Measurements from ENCODE around the gene FGD2. TPM values are rescaled to one million over a fixed set of nuclear protein-coding genes. Genes with fewer than 3 reads are reported as not detected.
"Not testable (repeated sequence)": the region's sequence is repeated elsewhere in the genome, so short reads cannot be mapped to it uniquely, and the experiment has no call there.

Gene FGD2
- total RNA-seq, 1 donor from 2014 or later: 0.58 TPM

DNA sequence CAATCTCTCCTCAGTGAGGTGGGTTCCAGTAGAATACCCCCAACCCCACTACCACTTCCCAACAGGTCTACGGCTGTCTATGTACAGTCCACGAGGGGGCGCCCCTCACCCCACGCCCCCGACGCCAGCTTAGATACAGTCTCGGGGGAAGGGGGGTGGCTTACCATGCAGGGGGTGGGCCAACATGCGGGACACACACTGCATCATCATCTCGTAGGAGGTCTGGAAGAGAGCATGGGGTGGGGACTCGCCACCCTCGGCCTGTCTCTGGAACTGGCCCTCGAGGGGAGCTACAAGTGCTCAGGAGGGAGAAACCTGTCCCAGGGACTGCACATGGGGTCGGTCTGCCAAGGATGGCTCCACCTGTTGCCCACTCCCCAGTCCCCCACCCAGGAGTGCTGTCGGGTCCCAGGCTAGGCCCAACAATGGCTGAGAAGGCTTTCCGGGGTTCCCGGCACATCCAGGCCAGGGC is 27.9 kb upstream of the FGD2 start:
- peaks cover 61% of the 10 kb centered on the region for H3K36me3 Mint-ChIP-seq (ENCODE audit: low read depth)
- H3K9me3 Mint-ChIP-seq: no peaks in the 10 kb centered on the region
- peaks cover 25% of the 10 kb centered on the region for H3K4me1 Mint-ChIP-seq
- intact Hi-C loops (cut with micrococcal nuclease): no loop called here
- no peak for DNase-seq
- no peak overlapping the region for H3K27ac Mint-ChIP-seq
- H3K27me3 Mint-ChIP-seq: no peaks in the 10 kb centered on the region
- no peak overlapping the region for H3K4me3 Mint-ChIP-seq

DNA sequence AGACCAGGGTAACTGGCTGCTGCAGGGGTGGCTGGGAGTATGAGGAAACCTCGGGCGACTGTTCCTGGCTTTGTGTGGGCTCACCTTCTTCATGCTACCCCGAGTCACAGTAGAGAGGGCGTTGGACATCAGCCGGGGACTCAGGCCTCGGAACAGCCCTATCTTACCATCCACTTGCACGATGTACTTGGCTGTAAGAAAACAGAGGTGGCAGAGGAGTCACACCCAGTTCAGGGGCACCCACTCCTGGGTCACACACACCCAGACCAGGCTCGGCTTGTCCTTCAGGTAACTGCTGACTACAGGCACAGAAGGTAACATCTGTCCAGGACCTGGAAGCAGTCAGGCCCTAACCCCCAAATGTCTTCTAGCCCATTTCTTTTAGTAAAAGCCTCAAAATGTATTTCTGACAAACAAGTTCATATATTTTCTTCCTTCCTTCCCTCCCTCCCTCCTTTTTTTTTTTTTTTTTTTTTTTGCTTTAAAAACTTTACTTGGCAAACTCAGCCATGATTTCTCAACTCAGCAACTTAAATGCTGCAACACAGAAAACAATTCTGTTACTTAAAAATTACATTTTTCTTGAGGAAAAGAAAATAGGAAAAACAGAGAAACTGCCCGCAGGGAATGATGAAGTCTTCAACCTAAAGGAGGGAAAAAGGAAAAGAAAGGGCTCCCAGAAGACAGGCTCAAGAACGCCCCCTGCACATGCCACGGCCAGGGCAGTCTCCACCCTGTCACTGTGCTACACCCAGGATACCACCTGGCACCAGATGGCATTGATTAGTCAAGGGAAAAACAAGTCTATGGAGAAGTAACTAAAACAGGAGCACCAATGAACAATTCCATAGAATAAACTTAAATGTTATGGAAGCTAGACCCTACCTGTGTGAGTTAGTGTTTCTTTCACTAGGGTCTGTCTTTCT is 26.8 kb upstream of the FGD2 start:
- Mint-ChIP-seq H3K27me3 (no peaks in the 10 kb centered on the region), H3K9me3 (no peaks in the 10 kb centered on the region), H3K4me3 (no peak overlapping the region), H3K4me1 (peaks cover 28% of the 10 kb centered on the region), H3K27ac (no peak overlapping the region), H3K36me3 (ENCODE audit: low read depth) (peaks cover 51% of the 10 kb centered on the region)
- DNase-seq: no peak
- intact Hi-C loops (cut with micrococcal nuclease): no loop called here

DNA sequence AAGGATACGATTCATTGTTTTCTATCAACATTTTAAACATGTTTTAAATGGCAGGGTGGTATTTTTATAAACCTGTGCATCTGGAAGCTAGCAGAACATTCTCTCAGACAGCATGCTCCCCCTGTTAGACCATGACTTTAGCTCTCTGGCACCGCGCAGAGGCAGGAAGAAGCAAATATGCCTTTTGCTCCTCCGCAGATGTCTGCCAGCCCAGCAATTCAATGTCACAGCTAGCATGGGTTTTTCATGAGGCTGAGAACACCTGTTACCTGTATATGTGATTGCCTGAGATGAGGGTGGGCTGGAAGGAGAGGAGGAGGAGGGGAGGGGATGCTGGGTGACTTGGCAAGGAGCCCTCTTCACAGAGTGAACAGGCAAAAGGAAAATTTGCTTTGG is 26.1 kb upstream of the FGD2 start:
- intact Hi-C loops (cut with micrococcal nuclease): no loop called here
- no peak overlapping the region for H3K27ac Mint-ChIP-seq
- H3K36me3 Mint-ChIP-seq (ENCODE audit: low read depth): peaks cover 48% of the 10 kb centered on the region
- H3K4me1 Mint-ChIP-seq: peaks cover 28% of the 10 kb centered on the region
- no peaks in the 10 kb centered on the region for H3K9me3 Mint-ChIP-seq
- DNase-seq: peak; percentile 81
- H3K27me3 Mint-ChIP-seq: no peaks in the 10 kb centered on the region
- H3K4me3 Mint-ChIP-seq: no peak overlapping the region

DNA sequence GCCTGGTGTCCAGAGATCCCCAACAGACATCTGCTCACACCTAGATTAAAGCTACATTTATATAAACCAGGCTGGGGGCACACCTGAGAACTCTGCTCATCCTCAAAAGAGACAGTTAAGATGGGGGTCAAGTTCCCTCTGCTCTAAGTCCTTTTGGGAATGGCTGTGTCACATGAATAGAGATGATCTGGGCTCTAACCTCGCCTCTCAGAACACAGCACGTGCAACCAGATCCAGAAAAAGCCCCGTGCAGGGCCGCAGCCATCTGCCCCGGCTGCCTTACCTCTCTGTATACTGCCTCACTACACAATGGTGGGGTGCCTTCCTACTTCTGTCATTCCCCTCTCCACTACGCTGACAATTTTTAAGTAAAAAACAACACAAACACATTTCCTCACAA is 25.3 kb upstream of the FGD2 start:
- no peak for DNase-seq
- Mint-ChIP-seq H3K4me1 (peaks cover 28% of the 10 kb centered on the region), H3K36me3 (ENCODE audit: low read depth) (peaks cover 45% of the 10 kb centered on the region), H3K27ac (peak overlapping the region; percentile 30), H3K9me3 (no peaks in the 10 kb centered on the region), H3K4me3 (no peak overlapping the region), H3K27me3 (no peaks in the 10 kb centered on the region)
- intact Hi-C loops (cut with micrococcal nuclease): no loop called here

DNA sequence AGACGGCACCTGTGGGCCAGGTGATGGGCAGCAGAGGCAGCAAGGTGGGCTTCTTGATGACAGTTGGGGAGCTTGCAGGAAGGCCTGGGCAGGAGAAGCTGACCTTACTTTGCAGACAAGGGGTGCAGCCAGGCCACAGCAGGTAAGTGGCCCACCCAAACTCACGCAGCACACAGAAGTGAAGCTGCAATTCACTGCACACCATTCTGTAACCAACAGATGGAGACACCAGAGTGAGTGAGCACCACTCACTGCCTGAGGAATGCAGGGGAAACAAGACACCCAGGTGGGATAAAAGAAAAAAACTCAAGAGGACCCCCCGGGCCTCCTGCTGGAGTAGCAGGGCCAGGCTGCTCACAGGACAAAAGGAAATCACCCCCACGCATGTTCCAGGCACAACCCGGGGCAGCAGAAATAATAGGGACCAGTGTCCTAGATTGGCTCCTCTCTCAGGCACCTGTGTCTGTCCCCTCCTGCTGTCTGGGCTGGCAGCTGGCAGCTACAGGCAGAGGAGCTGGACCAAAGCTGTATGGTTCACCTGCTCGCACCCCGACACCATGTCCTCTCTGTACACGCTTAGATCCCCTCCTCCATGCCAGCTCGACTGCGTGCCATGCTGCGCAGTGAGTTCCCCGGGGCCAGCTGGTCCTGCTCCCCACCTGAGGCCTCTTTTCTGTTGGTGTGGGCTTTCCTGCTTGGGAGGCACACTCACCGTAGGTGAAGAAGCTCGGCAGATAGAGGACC is 24.4 kb upstream of the FGD2 start:
- Mint-ChIP-seq H3K4me3 (no peak overlapping the region), H3K9me3 (no peaks in the 10 kb centered on the region), H3K27ac (peak overlapping the region; percentile 30), H3K27me3 (no peaks in the 10 kb centered on the region), H3K36me3 (ENCODE audit: low read depth) (peaks cover 37% of the 10 kb centered on the region), H3K4me1 (peaks cover 28% of the 10 kb centered on the region)
- intact Hi-C loops (cut with micrococcal nuclease): no loop called here
- no peak for DNase-seq

DNA sequence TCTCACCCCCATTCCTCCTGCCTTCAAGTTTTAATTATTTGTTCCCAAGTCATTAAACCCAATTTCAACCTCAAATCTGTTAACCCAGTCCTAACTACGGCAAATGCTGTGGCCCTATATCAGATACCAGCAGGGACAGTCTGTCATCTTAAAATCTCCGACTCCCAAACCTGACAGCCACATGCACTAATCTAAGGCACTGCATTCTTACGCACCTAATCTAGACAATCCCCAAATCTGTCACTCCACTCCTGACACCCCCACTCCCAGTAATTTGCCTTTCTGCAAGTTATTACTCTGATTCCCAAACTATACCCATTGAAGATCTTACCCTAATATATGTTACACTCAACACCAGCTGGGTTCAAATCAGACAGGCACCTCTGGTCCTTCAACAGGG is 21.9 kb upstream of the FGD2 start:
- no peak for DNase-seq
- Mint-ChIP-seq H3K27ac (no peak overlapping the region), H3K27me3 (peaks cover 2% of the 10 kb centered on the region), H3K36me3 (ENCODE audit: low read depth) (peaks cover 21% of the 10 kb centered on the region), H3K4me3 (no peak overlapping the region), H3K4me1 (peaks cover 37% of the 10 kb centered on the region), H3K9me3 (no peaks in the 10 kb centered on the region)
- intact Hi-C loops (cut with micrococcal nuclease): no loop called here

DNA sequence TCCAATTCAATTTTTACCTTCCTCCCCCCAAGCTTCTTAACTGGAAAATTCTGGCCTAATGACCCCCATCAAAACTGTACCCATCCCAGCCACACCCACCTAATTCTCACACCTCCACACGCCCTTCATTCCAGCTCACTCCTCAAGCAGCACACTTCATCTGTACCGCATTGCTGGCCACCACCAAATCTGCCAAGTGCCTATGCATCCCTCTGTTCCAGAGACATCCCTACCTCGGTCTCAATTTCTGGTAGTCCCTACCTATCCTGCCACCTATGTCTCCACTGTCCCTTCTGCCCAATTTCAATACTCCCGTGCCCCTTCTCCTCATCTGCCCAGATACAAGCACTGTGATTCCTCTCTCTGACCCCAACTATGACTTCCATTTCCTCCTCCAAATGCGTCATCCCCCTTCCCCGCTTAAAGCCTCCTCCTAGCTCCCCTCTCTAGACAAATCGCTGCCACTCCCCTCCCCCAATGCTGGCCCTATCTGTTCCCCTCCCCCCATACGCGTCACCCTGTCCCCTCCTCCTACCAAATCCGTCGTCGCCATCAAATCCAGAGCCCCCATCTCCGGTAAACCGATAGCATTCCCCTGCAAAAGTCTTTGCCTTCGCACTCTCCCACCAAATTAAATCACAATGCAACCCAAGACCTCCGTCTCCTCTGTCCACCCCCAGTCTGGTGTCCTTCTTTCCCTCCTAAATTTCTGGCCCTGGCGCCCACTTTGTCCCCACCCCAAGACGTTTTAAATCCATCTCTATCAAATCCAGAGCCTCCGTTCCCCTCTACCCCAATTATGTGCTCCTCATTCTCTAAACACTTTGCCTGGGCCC is 20.7 kb upstream of the FGD2 start:
- H3K4me3 Mint-ChIP-seq: no peak overlapping the region
- DNase-seq: peak; percentile 83
- peaks cover 16% of the 10 kb centered on the region for H3K36me3 Mint-ChIP-seq (ENCODE audit: low read depth)
- no peaks in the 10 kb centered on the region for H3K9me3 Mint-ChIP-seq
- H3K4me1 Mint-ChIP-seq: peaks cover 28% of the 10 kb centered on the region
- intact Hi-C loops (cut with micrococcal nuclease): loop anchor here (5.0 kb wide), 1 partner anchor 112 kb away; the partner anchor contains the start of gene PPIL1
- H3K27ac Mint-ChIP-seq: no peak overlapping the region
- H3K27me3 Mint-ChIP-seq: peaks cover 4% of the 10 kb centered on the region

DNA sequence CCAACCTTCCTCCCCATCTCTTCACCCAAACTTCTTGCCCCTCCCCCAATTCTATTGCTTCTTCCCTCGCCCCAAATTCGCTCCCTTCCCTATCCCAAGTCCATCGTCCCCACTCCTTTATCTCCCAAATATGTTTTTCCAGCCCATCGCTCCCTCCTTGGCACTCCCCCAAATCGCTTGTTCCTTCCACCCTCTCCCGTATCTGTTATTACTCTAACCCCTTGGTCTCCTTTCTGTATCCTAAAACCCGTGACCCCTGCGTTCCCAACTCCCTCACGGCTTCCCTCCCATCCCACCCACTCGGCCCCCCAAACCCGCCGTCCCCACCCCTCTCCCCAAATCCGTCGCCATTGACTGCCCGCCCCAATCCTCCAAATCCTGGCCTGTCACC is 20.0 kb upstream of the FGD2 start:
- H3K4me1 Mint-ChIP-seq: peaks cover 22% of the 10 kb centered on the region
- H3K36me3 Mint-ChIP-seq (ENCODE audit: low read depth): peaks cover 14% of the 10 kb centered on the region
- no peak overlapping the region for H3K27ac Mint-ChIP-seq
- peak; percentile 68 for DNase-seq
- no peaks in the 10 kb centered on the region for H3K9me3 Mint-ChIP-seq
- no peak overlapping the region for H3K4me3 Mint-ChIP-seq
- intact Hi-C loops (cut with micrococcal nuclease): loop anchor here (5.0 kb wide), 1 partner anchor 113 kb away; the partner anchor contains the start of gene PPIL1
- H3K27me3 Mint-ChIP-seq: peaks cover 4% of the 10 kb centered on the region

DNA sequence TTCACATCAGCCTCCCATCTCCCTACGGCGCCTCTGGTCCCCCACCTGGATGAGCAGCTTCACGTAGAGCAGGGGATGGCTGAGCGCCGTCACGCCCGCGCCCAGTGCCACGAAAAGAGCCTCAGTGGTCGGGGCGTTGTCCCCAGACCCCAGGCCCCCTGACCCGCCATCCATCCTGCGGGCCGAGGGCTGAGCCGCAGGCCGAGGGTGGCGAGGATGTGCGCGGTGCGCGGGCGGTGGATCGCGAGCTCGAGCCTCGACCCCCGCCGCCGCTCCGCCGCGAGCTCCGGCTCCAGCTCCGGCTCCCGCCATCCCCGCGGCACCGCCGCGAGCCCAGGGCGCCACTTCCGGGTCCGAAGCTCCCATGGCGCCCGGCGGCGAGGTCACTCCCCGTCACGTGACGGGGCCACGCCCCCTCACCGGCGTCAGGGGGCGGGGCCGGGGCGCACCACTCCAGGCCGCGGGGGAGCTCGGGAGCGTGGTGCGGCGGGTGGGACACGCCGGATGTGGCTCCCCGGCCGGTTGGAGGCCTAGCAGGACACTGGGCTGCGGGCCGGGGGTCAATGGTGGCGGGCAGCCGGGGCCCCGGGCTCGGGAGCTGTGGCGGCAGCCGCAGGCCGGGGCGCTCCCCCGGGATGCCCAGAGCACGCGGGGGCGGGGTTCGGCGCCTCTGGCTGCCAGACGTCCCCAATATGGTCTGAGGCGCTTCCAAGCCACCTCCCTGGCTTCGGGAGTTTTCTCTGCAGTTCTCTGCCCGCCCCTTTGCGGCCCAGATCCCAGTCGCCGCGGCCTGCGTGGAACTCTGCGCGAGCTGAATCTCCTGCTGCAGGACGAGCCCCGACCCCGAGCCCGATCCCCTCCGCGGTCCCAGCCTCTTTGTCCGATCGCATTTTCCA is 19.4 kb upstream of the FGD2 start, which contains the start of gene MTCH1:
TSS of gene MTCH1 (minus strand) at position 389 of the 896 bp plus-strand sequence. CDS start at position 366, 23 bp downstream.
- Mint-ChIP-seq H3K4me1 (peaks cover 19% of the 10 kb centered on the region), H3K27ac (peak within 1 kb of the TSS; percentile 97), H3K9me3 (no peaks in the 10 kb centered on the region), H3K27me3 (peaks cover 7% of the 10 kb centered on the region), H3K4me3 (no peak within 1 kb of the TSS), H3K36me3 (ENCODE audit: low read depth) (peaks cover 9% of the 10 kb centered on the region)
- intact Hi-C loops (cut with micrococcal nuclease): loop anchor here (1.0 to 5.0 kb wide), 6 partner anchors 23 to 186 kb away; partner anchors contain the start of genes C6orf89 and PPIL1
- DNase-seq: peak; percentile 97

DNA sequence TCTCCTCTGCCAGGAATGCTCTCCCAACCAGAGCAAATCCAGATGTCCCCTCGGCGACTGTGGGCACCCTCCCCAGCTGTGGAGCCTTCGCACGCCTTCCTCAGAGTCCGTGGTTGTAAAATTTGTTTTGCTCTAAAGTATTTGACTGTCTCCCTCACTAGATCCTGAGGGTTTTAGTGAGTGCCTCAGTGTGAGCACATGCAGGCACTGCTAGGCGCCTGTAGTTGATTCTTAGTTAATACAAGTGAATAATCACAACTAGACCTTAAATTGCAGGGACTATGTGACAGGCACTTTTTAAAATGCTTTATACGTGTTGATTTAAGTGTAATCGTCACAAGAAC is 18.8 kb upstream of the FGD2 start:
- peaks cover 7% of the 10 kb centered on the region for H3K36me3 Mint-ChIP-seq (ENCODE audit: low read depth)
- peak overlapping the region; percentile 97 for H3K27ac Mint-ChIP-seq
- peaks cover 7% of the 10 kb centered on the region for H3K27me3 Mint-ChIP-seq
- H3K4me3 Mint-ChIP-seq: no peak overlapping the region
- peaks cover 17% of the 10 kb centered on the region for H3K4me1 Mint-ChIP-seq
- no peak for DNase-seq
- intact Hi-C loops (cut with micrococcal nuclease): loop anchor here (1.0 to 5.0 kb wide), 6 partner anchors 23 to 186 kb away; partner anchors contain the start of genes C6orf89 and PPIL1
- no peaks in the 10 kb centered on the region for H3K9me3 Mint-ChIP-seq

DNA sequence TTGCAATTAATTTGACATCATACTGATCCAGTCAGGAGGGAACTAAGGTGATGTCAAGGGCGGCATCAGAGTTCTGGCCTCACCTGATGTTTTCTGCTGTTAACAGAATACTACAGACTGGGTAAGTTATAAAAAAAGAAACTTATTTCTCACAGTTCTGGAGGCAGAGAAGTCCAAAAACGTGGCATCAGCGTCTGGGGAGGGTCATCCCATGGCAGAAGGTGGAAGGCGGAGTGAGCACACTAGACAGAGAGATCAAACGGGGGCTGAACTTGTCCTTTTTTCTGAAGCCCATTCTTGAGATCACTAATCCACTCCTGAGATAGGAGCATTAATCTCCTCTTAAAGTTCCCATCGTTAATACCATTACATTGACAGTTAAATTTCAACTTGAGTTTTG is 16.2 kb upstream of the FGD2 start:
- no peak overlapping the region for H3K4me3 Mint-ChIP-seq
- H3K4me1 Mint-ChIP-seq: peaks cover 9% of the 10 kb centered on the region
- peaks cover 3% of the 10 kb centered on the region for H3K36me3 Mint-ChIP-seq (ENCODE audit: low read depth)
- H3K9me3 Mint-ChIP-seq: no peaks in the 10 kb centered on the region
- DNase-seq: no peak
- peaks cover 20% of the 10 kb centered on the region for H3K27me3 Mint-ChIP-seq
- intact Hi-C loops (cut with micrococcal nuclease): loop anchor here (5.0 kb wide), 1 partner anchor 117 kb away; the partner anchor contains the start of gene PPIL1
- no peak overlapping the region for H3K27ac Mint-ChIP-seq

DNA sequence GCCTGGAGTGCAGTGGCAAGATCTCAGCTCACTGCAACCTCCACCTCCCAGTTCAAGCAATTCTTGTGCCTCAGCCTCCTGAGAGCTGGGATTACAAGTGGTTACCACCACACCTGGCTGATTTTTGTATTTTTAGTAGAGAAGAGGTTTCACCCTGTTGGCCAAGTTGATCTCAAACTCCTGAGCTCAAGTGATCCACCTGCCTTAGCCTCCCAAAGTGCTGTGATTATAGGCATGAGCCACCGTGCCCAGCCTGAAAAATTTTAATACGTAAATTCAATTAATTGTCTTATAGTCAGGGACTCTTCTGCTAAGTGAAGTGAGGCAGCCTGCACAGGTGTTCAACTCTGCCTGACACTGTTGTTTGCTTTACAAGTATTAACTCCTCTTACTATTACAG is 15.1 kb upstream of the FGD2 start:
- H3K27me3 Mint-ChIP-seq: peaks cover 23% of the 10 kb centered on the region
- H3K36me3 Mint-ChIP-seq (ENCODE audit: low read depth); intact Hi-C loops (cut with micrococcal nuclease); DNase-seq; H3K4me3 Mint-ChIP-seq; H3K9me3 Mint-ChIP-seq; H3K4me1 Mint-ChIP-seq; H3K27ac Mint-ChIP-seq: not testable (repeated sequence)

All from activated CD4-positive, alpha-beta T cell treated with anti-CD3 and anti-CD28 coated beads, Interleukin-2, amount 10 ng/mL, durations not matched to agents 24 days and 14 days (primary cell).